Measurements from ENCODE around the gene SPTSSB. TPM values are rescaled to one million over a fixed set of nuclear protein-coding genes. Genes with fewer than 3 reads are reported as not detected.
A peak's percentile ranks its signal among the peaks of the same experiment; 100 is the strongest.

Gene SPTSSB
- 10 to 100 TPM in 3 of 5 donors, 1 to 10 TPM in 2; 2.4 to 15.8 (median 11.3) TPM for polyA plus RNA-seq (ENCODE audit: insufficient read depth in 1 of 5, insufficient read length in 5 of 5, low replicate concordance in 1 of 5)
- long read RNA-seq, donor 1, partial matches to known transcripts = 0 of 3 reads
- long read RNA-seq, donor 1, other reads (novel, unspliced or antisense) = 0 of 3 reads
- long read RNA-seq, donor 2, partial matches to known transcripts = 0 of 2 reads
- long read RNA-seq, donor 2, other reads (novel, unspliced or antisense) = 0 of 2 reads
- long read RNA-seq, donor 3, transcript SPTSSB-201 (3 exons, 3,103 nt) = major isoform, 6 of 8 reads
- long read RNA-seq, donor 3, partial matches to known transcripts = 0 of 8 reads
- long read RNA-seq, donor 3, other reads (novel, unspliced or antisense) = 0 of 8 reads
- long read RNA-seq, donor 4, partial matches to known transcripts = 0 of 4 reads
- long read RNA-seq, donor 4, other reads (novel, unspliced or antisense) = 0 of 4 reads
- long read RNA-seq, donor 5, partial matches to known transcripts = 0 of 4 reads
- long read RNA-seq, donor 5, other reads (novel, unspliced or antisense) = 0 of 4 reads
- long read RNA-seq, donor 6, transcript SPTSSB-201 (3 exons, 3,103 nt) = major isoform, 11 of 12 reads
- long read RNA-seq, donor 6, partial matches to known transcripts = 0 of 12 reads
- long read RNA-seq, donor 6, other reads (novel, unspliced or antisense) = 0 of 12 reads
- long read RNA-seq, donor 7, partial matches to known transcripts = 0 of 5 reads
- long read RNA-seq, donor 7, other reads (novel, unspliced or antisense) = 0 of 5 reads
- long read RNA-seq, donor 8, partial matches to known transcripts = 0 of 1 reads
- long read RNA-seq, donor 8, other reads (novel, unspliced or antisense) = 0 of 1 reads

DNA sequence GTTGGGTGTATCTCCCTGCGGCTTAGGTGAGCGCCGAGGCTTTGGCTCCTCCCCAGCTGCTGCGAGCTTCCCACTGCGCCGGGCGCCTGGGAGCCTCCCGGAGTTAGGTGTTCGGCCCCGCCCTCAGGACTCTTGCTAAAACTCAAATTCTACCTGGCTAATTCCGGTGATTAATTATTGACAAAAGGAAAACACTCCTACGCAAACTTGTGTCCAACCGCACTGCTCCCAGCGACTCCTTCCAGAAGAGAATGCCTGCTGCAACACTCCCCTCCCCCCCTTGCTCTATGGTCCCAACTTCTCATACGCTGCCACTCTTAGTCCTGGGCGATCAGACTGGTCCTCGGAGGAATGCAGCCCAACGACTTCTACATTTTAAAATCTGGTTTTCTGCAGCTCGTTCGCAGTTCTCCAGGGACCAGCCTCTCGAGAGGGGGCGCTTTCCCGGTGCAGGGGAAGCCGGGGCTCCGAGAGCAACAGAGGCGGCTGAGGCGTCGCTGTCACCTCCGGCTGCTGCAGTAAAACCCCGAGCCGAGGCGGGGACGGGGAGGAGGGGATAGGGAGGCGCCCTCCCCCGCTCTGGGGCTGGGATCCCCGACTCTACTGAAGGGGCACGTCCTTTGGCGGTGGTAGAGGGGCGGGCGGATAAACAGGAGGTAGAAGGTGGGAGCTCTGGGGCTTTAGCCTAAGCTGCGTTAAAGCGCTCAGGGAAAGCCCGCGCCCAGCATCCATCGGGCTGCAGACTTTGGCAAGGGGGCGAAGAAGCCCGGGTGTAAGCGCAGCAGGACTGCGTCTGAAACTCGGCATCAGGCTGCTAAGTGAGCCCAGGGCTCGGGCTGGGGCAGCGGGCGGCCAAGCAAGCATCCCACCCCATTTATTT, at the start of gene SPTSSB:
Gene SPTSSB, minus strand, starts transcription at position 77 of the 880 bp plus-strand sequence. CDS start 25,194 bp downstream, outside the sequence.
- peak; percentile 54 to 58 for DNase-seq

DNA sequence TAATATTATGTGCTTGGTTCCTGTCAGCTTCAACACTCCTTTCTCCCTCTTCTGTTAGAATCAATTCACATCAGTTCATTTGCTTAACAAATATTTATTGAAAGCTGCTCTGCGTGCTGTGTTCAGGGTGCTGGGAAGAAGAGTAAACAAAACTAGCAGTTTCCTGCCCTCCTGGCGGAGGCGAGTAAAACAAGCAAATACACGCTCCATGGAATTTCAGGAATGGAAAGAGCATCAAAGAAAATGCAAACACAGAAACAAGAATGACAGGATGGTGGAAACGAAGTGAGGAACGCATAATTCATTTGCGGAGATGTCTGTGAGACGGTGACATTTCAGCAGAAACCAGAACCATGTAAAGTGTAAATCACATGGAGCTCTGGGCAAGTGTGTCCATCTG, 49.4 kb upstream of the SPTSSB start:
- DNase-seq = no peak

GRCh38 chr3:161419555-161420333, 48.4 kb upstream of the SPTSSB start:
- no peak for DNase-seq

GRCh38 chr3:161415506-161416231, 44.4 kb upstream of the SPTSSB start:
- peak; percentile 33 to 51 for DNase-seq

GRCh38 chr3:161414907-161415306, 43.6 kb upstream of the SPTSSB start:
- DNase-seq = no peak

GRCh38 chr3:161413855-161414210, 42.5 kb upstream of the SPTSSB start:
- no peak for DNase-seq

GRCh38 chr3:161413127-161413854, 42.0 kb upstream of the SPTSSB start:
- no peak for DNase-seq

DNA sequence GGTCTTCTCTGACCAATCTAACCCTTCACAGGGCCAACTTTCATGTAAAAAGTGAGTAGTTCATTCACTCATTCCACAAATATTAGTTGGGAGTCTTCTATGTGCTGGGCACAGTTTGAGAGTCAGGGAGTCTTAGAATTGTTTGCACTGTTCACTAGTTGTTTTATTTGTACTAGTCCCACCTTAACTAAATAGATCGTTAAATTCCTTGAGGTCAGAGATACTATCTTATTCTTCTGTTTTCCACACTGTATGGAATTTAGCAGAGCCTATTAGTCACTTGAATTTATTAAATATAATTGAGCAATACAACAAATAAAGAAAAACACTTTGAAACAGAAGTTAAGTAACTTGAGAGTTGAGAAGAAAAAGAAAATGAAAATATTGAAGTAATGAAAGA, 40.8 kb upstream of the SPTSSB start:
- no peak for DNase-seq

- DNase-seq = no peak
Observed at GRCh38 chr3:161409858-161410257, 38.5 kb upstream of the SPTSSB start.

GRCh38 chr3:161409069-161409468, 37.8 kb upstream of the SPTSSB start:
- no peak for DNase-seq

GRCh38 chr3:161406594-161407555, 35.6 kb upstream of the SPTSSB start:
- no peak for DNase-seq

DNA sequence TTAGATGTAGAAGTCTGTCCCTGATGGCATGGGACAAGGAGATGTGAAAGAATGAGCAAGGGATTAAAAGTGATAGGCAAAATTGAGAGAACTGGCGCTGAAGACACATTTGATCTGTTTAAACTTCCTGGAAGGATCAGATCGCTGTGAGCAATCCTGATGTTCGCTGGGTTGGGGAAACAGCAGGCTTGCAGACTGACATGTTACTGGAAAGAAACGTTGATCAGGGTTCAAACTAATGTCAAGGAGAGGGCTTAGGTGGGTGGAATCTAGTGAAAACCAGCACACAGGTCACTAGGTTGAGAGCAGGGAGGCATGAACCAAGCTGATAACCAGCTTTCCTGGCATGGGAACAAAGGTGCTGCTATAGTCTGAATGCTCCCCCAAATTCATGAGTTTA, 34.5 kb upstream of the SPTSSB start:
- DNase-seq = no peak

- DNase-seq = no peak
Observed at GRCh38 chr3:161405087-161405486, 33.8 kb upstream of the SPTSSB start.

GRCh38 chr3:161403251-161403650, 31.9 kb upstream of the SPTSSB start:
- no peak for DNase-seq

DNA sequence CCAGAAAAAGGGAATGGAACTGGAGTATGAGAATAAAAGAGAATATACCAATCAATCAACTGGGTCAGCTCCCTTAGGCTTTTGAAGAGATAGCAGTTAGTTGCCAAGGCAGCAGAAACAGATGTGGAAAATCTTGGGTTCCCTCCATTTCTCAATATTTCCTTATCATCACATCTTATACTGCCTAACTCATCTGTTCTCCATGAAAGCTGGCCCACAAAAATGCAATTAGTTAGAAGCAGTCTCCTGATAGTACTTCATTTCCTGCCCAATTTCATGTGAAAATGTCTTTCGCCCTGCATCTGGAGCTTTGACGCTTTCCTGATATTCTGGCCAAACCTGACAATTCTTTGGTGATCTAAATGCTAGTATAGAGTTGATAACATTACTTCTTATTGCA, 30.1 kb upstream of the SPTSSB start:
- DNase-seq = no peak

- DNase-seq = no peak
Observed at GRCh38 chr3:161400650-161401049, 29.3 kb upstream of the SPTSSB start.

- DNase-seq = no peak
Observed at GRCh38 chr3:161395115-161396012, 24.0 kb upstream of the SPTSSB start.
